ENCODE measurements around the gene DIDO1. TPM values are rescaled to one million over a fixed set of nuclear protein-coding genes. Genes with fewer than 3 reads are reported as not detected.

DIDO1 gene
- total RNA-seq, 4 donors from 2014 or later, result 64.6 to 143 (median 79.2) TPM

DNA sequence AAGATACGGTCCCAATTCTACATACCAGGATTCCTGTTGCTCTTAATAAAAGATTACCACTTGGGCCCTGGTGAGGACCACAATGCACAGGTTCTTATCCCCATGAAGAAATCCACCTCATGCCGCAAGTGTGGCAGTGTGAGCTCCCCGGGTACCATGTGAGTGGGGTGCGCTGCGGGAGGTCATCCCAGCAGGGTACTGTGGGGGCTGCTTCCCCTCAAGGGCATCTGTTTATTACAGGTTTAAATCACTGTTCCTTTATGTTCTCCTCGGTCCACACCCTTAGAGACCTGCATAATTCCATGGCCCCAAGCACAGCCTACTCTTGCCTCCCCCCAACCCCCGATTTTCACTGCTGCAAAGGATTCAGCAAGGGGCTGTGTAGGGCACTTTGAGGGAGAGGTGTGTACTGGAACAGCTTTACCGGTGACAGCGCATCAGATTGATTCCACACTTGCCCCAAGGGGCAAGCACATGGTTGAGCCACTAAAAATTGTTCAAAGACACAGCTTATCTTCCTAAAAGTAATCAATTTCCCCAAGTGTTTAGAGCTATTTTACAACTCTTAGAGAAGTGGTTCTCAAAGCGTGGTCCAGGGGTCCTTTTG is 6.2 kb downstream of the DIDO1 start:
- peak in 1 of 2 donors; percentile 50 for DNase-seq (ENCODE audit: low spot score in 2 of 2)
- Histone ChIP-seq H3K27ac (no peak overlapping the region), H3K9me3 (no peaks in the 10 kb centered on the region), H3K4me1 (peaks cover 97% of the 10 kb centered on the region), H3K36me3 (no peaks in the 10 kb centered on the region), H3K27me3 (no peaks in the 10 kb centered on the region), H3K4me3 (no peak overlapping the region)
- TF ChIP-seq, protein P1, sequence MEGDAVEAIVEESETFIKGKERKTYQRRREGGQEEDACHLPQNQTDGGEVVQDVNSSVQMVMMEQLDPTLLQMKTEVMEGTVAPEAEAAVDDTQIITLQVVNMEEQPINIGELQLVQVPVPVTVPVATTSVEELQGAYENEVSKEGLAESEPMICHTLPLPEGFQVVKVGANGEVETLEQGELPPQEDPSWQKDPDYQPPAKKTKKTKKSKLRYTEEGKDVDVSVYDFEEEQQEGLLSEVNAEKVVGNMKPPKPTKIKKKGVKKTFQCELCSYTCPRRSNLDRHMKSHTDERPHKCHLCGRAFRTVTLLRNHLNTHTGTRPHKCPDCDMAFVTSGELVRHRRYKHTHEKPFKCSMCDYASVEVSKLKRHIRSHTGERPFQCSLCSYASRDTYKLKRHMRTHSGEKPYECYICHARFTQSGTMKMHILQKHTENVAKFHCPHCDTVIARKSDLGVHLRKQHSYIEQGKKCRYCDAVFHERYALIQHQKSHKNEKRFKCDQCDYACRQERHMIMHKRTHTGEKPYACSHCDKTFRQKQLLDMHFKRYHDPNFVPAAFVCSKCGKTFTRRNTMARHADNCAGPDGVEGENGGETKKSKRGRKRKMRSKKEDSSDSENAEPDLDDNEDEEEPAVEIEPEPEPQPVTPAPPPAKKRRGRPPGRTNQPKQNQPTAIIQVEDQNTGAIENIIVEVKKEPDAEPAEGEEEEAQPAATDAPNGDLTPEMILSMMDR (IDR thresholded peaks at IDR 0.05), result no peak
- TF ChIP-seq POLR2A (IDR thresholded peaks at IDR 0.05) (no peak), POLR2AphosphoS5 (IDR thresholded peaks at IDR 0.05) (no peak), EP300 (IDR thresholded peaks at IDR 0.05) (no peak)
- WGBS, result 73% methylated on average over 10 of the region's 10 CpGs

GRCh38 chr20:62918831-62919230 is 7.5 kb downstream of the DIDO1 start:
- no peaks in the 10 kb centered on the region for H3K9me3 ChIP-seq
- H3K27ac ChIP-seq, result no peak overlapping the region
- WGBS, result 65% methylated on average over 6 of the region's 6 CpGs
- no peak overlapping the region for H3K4me3 ChIP-seq
- H3K36me3 ChIP-seq, result no peaks in the 10 kb centered on the region
- H3K4me1 ChIP-seq, result peaks cover 98% of the 10 kb centered on the region
- peak in 1 of 2 donors; percentile 67 for DNase-seq (ENCODE audit: low spot score in 2 of 2)
- TF ChIP-seq POLR2AphosphoS5 (IDR thresholded peaks at IDR 0.05), result no peak
- no peak for TF ChIP-seq POLR2A (IDR thresholded peaks at IDR 0.05)
- TF ChIP-seq EP300 (IDR thresholded peaks at IDR 0.05), result no peak
- TF ChIP-seq, protein P1 (IDR thresholded peaks at IDR 0.05), result no peak
- no peaks in the 10 kb centered on the region for H3K27me3 ChIP-seq

GRCh38 chr20:62918147-62918546 is 8.2 kb downstream of the DIDO1 start:
- Histone ChIP-seq H3K4me1 (peaks cover 95% of the 10 kb centered on the region), H3K36me3 (peaks cover 5% of the 10 kb centered on the region), H3K27ac (no peak overlapping the region), H3K27me3 (no peaks in the 10 kb centered on the region), H3K4me3 (no peak overlapping the region), H3K9me3 (no peaks in the 10 kb centered on the region)
- DNase-seq (ENCODE audit: low spot score in 2 of 2), result peak in 1 of 2 donors; percentile 4
- WGBS, result 34% methylated on average over 3 of the region's 3 CpGs
- TF ChIP-seq EP300 (IDR thresholded peaks at IDR 0.05), result no peak
- TF ChIP-seq POLR2AphosphoS5 (IDR thresholded peaks at IDR 0.05), result no peak
- TF ChIP-seq, protein P1 (IDR thresholded peaks at IDR 0.05), result no peak
- TF ChIP-seq POLR2A (IDR thresholded peaks at IDR 0.05), result no peak

GRCh38 chr20:62917720-62918119 is 8.6 kb downstream of the DIDO1 start:
- H3K9me3 ChIP-seq, result no peaks in the 10 kb centered on the region
- TF ChIP-seq EP300 (IDR thresholded peaks at IDR 0.05), result no peak
- TF ChIP-seq, protein P1 (IDR thresholded peaks at IDR 0.05), result no peak
- TF ChIP-seq POLR2A (IDR thresholded peaks at IDR 0.05), result no peak
- TF ChIP-seq POLR2AphosphoS5 (IDR thresholded peaks at IDR 0.05), result no peak
- H3K27me3 ChIP-seq, result no peaks in the 10 kb centered on the region
- H3K27ac ChIP-seq, result no peak overlapping the region
- H3K4me1 ChIP-seq, result peaks cover 91% of the 10 kb centered on the region
- peaks cover 9% of the 10 kb centered on the region for H3K36me3 ChIP-seq
- 59% methylated on average over 3 of the region's 3 CpGs for WGBS
- H3K4me3 ChIP-seq, result no peak overlapping the region
- DNase-seq (ENCODE audit: low spot score in 2 of 2), result peak in 1 of 2 donors; percentile 8

- WGBS, result 76% methylated on average over 10 of the region's 10 CpGs
- no peak overlapping the region for H3K4me3 ChIP-seq
- DNase-seq (ENCODE audit: low spot score in 2 of 2), result peak in 1 of 2 donors; percentile 29
These were observed 9.4 kb downstream of the DIDO1 start for GRCh38 chr20:62916703-62917476.

More at GRCh38 chr20:62916703-62917476, 9.4 kb downstream of the DIDO1 start:
- H3K36me3 ChIP-seq, result peaks cover 16% of the 10 kb centered on the region
- no peak overlapping the region for H3K27ac ChIP-seq
- TF ChIP-seq, protein P1 (IDR thresholded peaks at IDR 0.05), result no peak
- TF ChIP-seq EP300 (IDR thresholded peaks at IDR 0.05) (no peak), POLR2A (IDR thresholded peaks at IDR 0.05) (no peak), POLR2AphosphoS5 (IDR thresholded peaks at IDR 0.05) (no peak)
- peaks cover 85% of the 10 kb centered on the region for H3K4me1 ChIP-seq
- H3K9me3 ChIP-seq, result no peaks in the 10 kb centered on the region
- H3K27me3 ChIP-seq, result no peaks in the 10 kb centered on the region
